Measurements from ENCODE around the gene CD300LD. TPM values are rescaled to one million over a fixed set of nuclear protein-coding genes. Genes with fewer than 3 reads are reported as not detected.
"Not testable (repeated sequence)": the region's sequence is repeated elsewhere in the genome, so short reads cannot be mapped to it uniquely, and the experiment has no call there.

CD300LD gene
- total and polyA plus RNA-seq, 12 donors, result not detected

DNA sequence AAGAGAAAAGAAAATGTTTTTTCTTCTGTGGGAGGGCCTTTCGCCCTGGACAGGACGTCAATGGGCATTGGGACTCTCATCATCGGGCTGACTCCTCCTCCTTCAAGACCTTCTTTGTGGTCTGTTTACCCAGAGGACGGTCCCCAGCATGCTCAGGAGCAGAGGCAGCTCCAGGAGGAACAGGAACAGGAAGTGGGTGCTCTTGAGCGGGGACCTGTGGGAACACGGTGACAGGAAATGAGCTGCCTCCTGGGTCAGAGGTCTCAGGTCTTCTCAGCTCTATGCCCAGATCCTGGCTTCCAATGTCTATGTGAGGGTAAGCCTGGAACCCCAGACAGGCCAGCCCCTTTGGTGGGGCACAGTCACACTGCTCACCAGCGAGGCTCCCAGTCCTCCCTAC is 12.2 kb downstream of the CD300LD start:
- Histone ChIP-seq H3K4me1 (replicated peaks in 1 of 2) (no peaks in the 10 kb centered on the region), H3K27me3 (no peaks in the 10 kb centered on the region), H3K36me3 (replicated peaks in 1 of 2) (no peaks in the 10 kb centered on the region), H3K27ac (no peak overlapping the region), H3K4me3 (no peak overlapping the region), H3K9me3 (replicated peaks in 1 of 3) (no peaks in the 10 kb centered on the region)
- intact Hi-C loops (cut with DNase I), result no loop called here
- no peak for DNase-seq
- TF ChIP-seq POLR2A (IDR thresholded peaks at IDR 0.05) (no peak), CTCF (IDR thresholded peaks at IDR 0.05) (no peak)
- 62 to 69% (median 66%) methylated on average over 6 to 7 of the region's 7 CpGs for WGBS, 4 donors

DNA sequence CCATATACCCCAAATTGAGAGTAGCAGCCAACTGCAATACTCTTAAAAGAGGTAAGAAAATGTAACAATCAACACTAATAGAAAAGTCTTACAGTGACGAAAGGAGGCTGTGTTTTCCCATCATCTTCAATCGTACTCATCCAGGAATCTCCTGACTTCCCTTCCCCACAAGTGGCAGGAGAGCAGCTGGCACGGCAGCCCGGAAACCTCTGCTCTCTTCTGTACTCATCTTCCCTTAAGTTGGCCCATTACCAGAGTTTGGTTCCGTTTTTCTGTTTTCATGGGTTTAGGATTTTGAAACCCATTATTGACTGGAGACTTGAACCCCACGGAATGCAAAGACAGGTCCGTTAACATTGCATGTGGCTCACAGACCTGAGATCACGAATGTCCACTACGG is 13.1 kb downstream of the CD300LD start:
- H3K4me3 ChIP-seq, result no peak overlapping the region
- intact Hi-C loops (cut with DNase I), result no loop called here
- H3K4me1 ChIP-seq (replicated peaks in 1 of 2), result no peaks in the 10 kb centered on the region
- H3K9me3 ChIP-seq (replicated peaks in 1 of 3), result no peaks in the 10 kb centered on the region
- TF ChIP-seq CTCF (IDR thresholded peaks at IDR 0.05) (no peak), POLR2A (IDR thresholded peaks at IDR 0.05) (no peak)
- no peak overlapping the region for H3K27ac ChIP-seq
- 66 to 79% (median 72%) methylated on average over 9 of the region's 9 CpGs for WGBS, 4 donors
- no peaks in the 10 kb centered on the region for H3K27me3 ChIP-seq
- no peaks in the 10 kb centered on the region for H3K36me3 ChIP-seq (replicated peaks in 1 of 2)
- no peak for DNase-seq

- no peaks in the 10 kb centered on the region for H3K9me3 ChIP-seq (replicated peaks in 1 of 3)
- no peak overlapping the region for H3K4me3 ChIP-seq
- no peaks in the 10 kb centered on the region for H3K36me3 ChIP-seq (replicated peaks in 1 of 2)
- no peak for TF ChIP-seq POLR2A (IDR thresholded peaks at IDR 0.05)
- TF ChIP-seq CTCF (IDR thresholded peaks at IDR 0.05), result no peak
- DNase-seq, result no peak
- H3K27me3 ChIP-seq, result no peaks in the 10 kb centered on the region
- H3K27ac ChIP-seq, result no peak overlapping the region
- intact Hi-C loops (cut with DNase I), result no loop called here
- peaks cover 0 to 3% of the 10 kb centered on the region in 2 donors for H3K4me1 ChIP-seq (replicated peaks in 1 of 2)
- 62 to 71% (median 63%) methylated on average over 5 of the region's 5 CpGs for WGBS, 4 donors
Measured at GRCh38 chr17:74574489-74575142, 17.5 kb downstream of the CD300LD start.

- H3K4me1 ChIP-seq (replicated peaks in 1 of 2); H3K27me3 ChIP-seq; intact Hi-C loops (cut with DNase I); H3K9me3 ChIP-seq (replicated peaks in 1 of 3); H3K27ac ChIP-seq; H3K4me3 ChIP-seq; H3K36me3 ChIP-seq (replicated peaks in 1 of 2); DNase-seq: not testable (repeated sequence)
Measured at GRCh38 chr17:74573635-74574034, 18.4 kb downstream of the CD300LD start.

- 74 to 84% (median 81%) methylated on average over 3 of the region's 3 CpGs for WGBS, 4 donors
- intact Hi-C loops (cut with DNase I), result no loop called here
- H3K36me3 ChIP-seq (replicated peaks in 1 of 2), result no peaks in the 10 kb centered on the region
- H3K9me3 ChIP-seq (replicated peaks in 1 of 3), result no peaks in the 10 kb centered on the region
- TF ChIP-seq POLR2A (IDR thresholded peaks at IDR 0.05) (no peak), CTCF (IDR thresholded peaks at IDR 0.05) (no peak)
- no peak overlapping the region for H3K27ac ChIP-seq
- no peak overlapping the region for H3K4me3 ChIP-seq
- peaks cover 0 to 3% of the 10 kb centered on the region in 2 donors for H3K4me1 ChIP-seq (replicated peaks in 1 of 2)
- no peaks in the 10 kb centered on the region for H3K27me3 ChIP-seq
- no peak for DNase-seq
Measured at GRCh38 chr17:74573169-74573568, 18.9 kb downstream of the CD300LD start.
